Spleen (tissue), 7 donors: ENCODE measurements around the gene PRKCB.

ENCODE experiments used
- POLR2A ChIP-seq, 3 donors: fragments of 450-650 bp; IDR thresholded peaks; one replicate each; pipeline ENCODE4 v1.5.1; 2017; ENCODE audit warnings: antibody characterized with exemption in 3 of 3, mild to moderate bottlenecking in 1 of 3
- POLR2AphosphoS5 ChIP-seq, 3 donors: sonication (generic); formaldehyde crosslinking; IDR thresholded peaks; one replicate each; pipeline ENCODE4 v1.5.1; 2017; ENCODE audit warnings: antibody characterized with exemption in 3 of 3
- TF ChIP-seq, protein P1 (sequence below), 11 experiments: fragments of 200-600 bp in 7 of 11; fragments of 450-650 bp in 4 of 11; sonication (generic) in 4 of 11; IDR thresholded peaks in 8 of 11; conservative IDR thresholded peaks in 3 of 11; 1 replicate in 7 of 11; 2 replicates in 4 of 11; pipeline versions ENCODE4 v1.4.0 to v1.8.0; 2016 to 2021; ENCODE audit warnings: antibody characterized with exemption in 11 of 11, inconsistent platforms in 4 of 11, mild to moderate bottlenecking in 1 of 11
- donor health status: DM: no; HTN: no; CAD: no; lungs with moderate emphysema.
- donor health status: DM: no; HTN: no; CAD: no.
- donor health status: DM: no; HTN: no; CAD: no.

DNA sequence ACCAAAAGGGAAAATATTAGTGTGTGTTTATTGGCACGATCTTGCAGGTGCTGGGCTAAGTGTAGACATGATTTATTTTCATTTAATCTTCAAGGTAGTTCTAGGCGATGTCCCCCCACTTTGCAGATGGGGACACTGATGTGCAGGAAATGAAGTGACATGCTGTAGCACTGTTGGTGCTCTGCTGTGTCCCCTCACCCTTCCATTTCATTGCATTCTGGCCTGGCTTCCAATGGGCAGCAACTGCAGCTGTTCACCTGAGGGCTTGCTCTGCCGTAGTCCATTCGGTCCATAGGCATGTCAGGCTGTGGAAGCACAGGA, 123.9 kb downstream of the PRKCB start:
- TF ChIP-seq, protein P1, sequence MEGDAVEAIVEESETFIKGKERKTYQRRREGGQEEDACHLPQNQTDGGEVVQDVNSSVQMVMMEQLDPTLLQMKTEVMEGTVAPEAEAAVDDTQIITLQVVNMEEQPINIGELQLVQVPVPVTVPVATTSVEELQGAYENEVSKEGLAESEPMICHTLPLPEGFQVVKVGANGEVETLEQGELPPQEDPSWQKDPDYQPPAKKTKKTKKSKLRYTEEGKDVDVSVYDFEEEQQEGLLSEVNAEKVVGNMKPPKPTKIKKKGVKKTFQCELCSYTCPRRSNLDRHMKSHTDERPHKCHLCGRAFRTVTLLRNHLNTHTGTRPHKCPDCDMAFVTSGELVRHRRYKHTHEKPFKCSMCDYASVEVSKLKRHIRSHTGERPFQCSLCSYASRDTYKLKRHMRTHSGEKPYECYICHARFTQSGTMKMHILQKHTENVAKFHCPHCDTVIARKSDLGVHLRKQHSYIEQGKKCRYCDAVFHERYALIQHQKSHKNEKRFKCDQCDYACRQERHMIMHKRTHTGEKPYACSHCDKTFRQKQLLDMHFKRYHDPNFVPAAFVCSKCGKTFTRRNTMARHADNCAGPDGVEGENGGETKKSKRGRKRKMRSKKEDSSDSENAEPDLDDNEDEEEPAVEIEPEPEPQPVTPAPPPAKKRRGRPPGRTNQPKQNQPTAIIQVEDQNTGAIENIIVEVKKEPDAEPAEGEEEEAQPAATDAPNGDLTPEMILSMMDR (IDR thresholded peaks at IDR 0.05 in 8 of 11, conservative IDR thresholded peaks at IDR 0.05 in 3 of 11), result no peak
- TF ChIP-seq POLR2A (IDR thresholded peaks at IDR 0.05) (no peak), POLR2AphosphoS5 (IDR thresholded peaks at IDR 0.05) (peak in 1 of 3 donors; percentile 8)
